Bronchial epithelial cell (primary cell): ENCODE measurements around the gene EEF1A2. TPM values are rescaled to one million over a fixed set of nuclear protein-coding genes. Genes with fewer than 3 reads are reported as not detected.

ENCODE experiments used
- DNase-seq: peaks from one replicate; pipeline ENCODE4 v3.0.0-alpha.2; 2010; ENCODE audit warnings: low read depth
- FAIRE-seq: peaks from 2 replicates; lab custom pipeline; 2011; peaks lifted over from hg19 to GRCh38; lab: Jason Lieb, UNC
- H3K27me3 ChIP-seq: 2 replicates; pipeline ENCODE4 v1.5.1; 2011; ENCODE audit warnings: low read length; ENCODE audit not compliant: control insufficient read depth, insufficient read depth
- H3K36me3 ChIP-seq: 2 replicates; pipeline ENCODE4 v1.5.1; 2011; ENCODE audit warnings: low read length; ENCODE audit not compliant: control insufficient read depth, insufficient read depth
- H3K4me3 ChIP-seq: 2 replicates; pipeline ENCODE4 v1.5.1; 2011; ENCODE audit warnings: mild to moderate bottlenecking, low read depth, low read length, control low read depth
- total RNA-seq: library from RNA; depleted of rRNA; stranded (reverse); fragments of >200 nt; gene quantifications from 2 replicates; pipeline ENCODE4 v1.2.1, GENCODE V29; 2014
- TF ChIP-seq, protein P1 (sequence below): IDR thresholded peaks from 2 replicates; pipeline ENCODE4 v1.5.1; 2011; ENCODE audit warnings: mild to moderate bottlenecking, moderate library complexity, low read length, control low read depth, inconsistent platforms; ENCODE audit not compliant: insufficient read depth, severe bottlenecking

EEF1A2 gene
- total RNA-seq, 1 donor from 2014 or later = 1.1 TPM

DNA sequence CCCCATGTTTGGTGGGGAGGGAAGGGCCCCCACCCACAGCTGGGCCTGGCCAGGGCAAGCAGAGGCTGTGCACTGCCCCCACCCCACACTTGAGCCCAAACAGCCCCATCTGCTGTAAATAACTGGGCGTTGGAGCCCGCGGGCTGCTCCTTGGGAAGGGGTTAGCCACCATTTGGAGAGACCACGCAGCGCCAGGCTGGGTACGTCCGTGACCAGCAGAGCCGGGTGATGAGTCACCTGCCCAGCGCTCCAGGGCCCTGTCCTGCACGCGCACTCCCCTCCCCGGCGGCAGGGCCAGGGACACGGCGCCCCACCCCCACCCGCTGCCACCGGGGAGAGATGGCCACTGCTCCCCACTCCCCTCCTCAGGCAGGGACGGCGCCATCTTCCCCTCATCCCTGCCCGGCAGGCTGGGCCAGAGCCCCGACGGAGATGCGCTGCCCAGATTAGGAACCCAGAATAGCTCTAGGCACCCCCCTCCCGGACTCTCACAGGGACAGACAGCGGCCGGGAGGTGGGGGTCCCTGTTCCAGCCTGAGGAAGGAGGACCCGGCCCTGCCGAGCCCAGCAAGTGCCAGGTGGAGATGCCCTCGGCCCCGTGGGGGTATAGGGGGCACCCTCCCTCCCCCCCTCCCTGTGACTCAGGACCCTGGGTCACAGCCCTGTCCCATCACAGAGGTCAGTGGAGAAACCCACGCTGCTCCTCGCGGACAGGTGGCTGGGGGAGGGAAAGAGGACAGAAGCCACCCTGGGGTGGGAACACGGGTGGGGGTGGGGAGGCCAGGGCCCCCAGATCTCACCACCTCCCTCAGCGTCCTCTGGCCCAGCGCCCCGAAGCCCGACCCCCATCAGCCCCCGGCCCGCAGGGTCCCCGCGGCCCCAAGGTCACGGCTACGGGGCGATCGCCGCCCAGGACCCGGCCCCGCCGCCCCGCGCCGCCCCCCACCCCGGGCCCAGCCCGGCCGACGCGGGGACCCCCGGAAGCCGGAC, 642 bp downstream of the EEF1A2 start:
- peak; percentile 22 for DNase-seq
- FAIRE-seq = no peak
- TF ChIP-seq, protein P1, sequence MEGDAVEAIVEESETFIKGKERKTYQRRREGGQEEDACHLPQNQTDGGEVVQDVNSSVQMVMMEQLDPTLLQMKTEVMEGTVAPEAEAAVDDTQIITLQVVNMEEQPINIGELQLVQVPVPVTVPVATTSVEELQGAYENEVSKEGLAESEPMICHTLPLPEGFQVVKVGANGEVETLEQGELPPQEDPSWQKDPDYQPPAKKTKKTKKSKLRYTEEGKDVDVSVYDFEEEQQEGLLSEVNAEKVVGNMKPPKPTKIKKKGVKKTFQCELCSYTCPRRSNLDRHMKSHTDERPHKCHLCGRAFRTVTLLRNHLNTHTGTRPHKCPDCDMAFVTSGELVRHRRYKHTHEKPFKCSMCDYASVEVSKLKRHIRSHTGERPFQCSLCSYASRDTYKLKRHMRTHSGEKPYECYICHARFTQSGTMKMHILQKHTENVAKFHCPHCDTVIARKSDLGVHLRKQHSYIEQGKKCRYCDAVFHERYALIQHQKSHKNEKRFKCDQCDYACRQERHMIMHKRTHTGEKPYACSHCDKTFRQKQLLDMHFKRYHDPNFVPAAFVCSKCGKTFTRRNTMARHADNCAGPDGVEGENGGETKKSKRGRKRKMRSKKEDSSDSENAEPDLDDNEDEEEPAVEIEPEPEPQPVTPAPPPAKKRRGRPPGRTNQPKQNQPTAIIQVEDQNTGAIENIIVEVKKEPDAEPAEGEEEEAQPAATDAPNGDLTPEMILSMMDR = no peak
- Histone ChIP-seq H3K36me3 (no peaks in the 10 kb centered on the region), H3K27me3 (peaks cover 15% of the 10 kb centered on the region), H3K4me3 (no peak overlapping the region)

DNA sequence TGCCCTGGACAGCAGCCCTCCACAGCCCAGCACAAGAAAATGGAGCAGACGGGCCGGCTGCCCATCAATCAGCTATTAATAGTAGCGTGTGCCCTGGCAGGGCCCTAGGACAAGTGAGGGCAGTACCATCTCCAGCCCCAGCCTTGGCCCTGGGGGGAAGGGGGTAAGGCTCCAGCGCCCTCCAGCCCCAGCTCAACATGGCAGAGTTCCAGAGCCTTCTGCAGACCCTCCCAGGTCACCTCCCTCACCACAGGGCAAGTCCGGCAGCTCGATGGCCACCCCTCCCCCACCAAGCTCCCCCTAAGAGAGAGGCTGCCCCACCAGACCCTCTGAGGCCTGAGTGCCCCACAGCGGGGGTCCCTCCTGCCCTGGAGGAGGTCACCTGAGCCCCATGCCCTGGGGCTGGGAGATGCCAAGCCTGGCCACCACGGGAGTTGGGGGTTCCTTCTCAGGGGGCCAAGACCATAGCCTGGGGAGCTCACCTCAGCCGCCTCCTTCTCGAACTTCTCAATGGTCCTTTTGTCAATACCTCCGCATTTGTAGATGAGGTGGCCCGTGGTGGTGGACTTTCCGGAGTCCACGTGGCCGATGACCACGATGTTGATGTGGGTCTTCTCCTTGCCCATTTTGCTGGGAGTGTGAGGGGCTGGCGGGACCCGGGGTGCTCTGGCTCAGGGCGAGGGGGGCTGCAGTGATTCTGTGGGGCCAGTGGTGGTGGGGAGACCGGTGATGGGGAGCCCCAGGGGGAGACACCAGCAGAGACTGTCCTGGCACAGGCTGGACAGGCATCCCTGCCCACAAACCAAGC, 1.5 kb downstream of the EEF1A2 start:
- DNase-seq = no peak
- Histone ChIP-seq H3K4me3 (no peak overlapping the region), H3K27me3 (peaks cover 10% of the 10 kb centered on the region), H3K36me3 (no peaks in the 10 kb centered on the region)
- no peak for FAIRE-seq
- TF ChIP-seq, protein P1 = no peak

DNA sequence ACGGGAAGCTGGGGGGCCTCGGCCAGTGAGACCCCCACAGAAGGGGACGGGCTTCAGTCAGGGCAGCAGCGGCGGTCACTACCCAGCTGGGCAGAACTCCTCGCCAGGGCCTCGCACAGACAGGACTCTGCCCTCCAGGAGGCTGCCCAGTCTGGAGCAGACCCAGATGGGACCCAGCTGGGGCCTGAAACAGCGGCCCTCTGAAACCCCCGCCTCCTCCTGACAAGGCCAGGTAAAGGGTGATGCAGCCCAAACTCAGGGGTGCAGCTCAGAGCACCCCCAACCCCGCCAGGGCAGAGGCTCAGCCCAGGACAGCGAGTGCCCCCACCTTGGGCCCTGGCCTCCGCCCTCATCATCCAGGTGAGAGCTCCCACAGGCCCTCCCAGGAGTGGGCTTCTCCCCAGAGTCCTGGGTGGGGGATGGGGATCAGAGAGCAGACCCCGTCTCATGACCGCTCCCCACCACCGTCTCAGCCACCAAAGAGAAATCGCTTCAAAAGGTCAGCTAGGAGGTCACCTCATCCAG, 2.2 kb downstream of the EEF1A2 start:
- Histone ChIP-seq H3K27me3 (peaks cover 9% of the 10 kb centered on the region), H3K4me3 (no peak overlapping the region), H3K36me3 (no peaks in the 10 kb centered on the region)
- FAIRE-seq (no peak), DNase-seq (no peak)
- TF ChIP-seq, protein P1 = no peak

- Histone ChIP-seq H3K36me3 (no peaks in the 10 kb centered on the region), H3K4me3 (no peak overlapping the region), H3K27me3 (peaks cover 9% of the 10 kb centered on the region)
- FAIRE-seq (no peak), DNase-seq (peak; percentile 22)
- TF ChIP-seq, protein P1 = peak; percentile 96
Observed at GRCh38 chr20:63495741-63496595, 2.9 kb downstream of the EEF1A2 start.

DNA sequence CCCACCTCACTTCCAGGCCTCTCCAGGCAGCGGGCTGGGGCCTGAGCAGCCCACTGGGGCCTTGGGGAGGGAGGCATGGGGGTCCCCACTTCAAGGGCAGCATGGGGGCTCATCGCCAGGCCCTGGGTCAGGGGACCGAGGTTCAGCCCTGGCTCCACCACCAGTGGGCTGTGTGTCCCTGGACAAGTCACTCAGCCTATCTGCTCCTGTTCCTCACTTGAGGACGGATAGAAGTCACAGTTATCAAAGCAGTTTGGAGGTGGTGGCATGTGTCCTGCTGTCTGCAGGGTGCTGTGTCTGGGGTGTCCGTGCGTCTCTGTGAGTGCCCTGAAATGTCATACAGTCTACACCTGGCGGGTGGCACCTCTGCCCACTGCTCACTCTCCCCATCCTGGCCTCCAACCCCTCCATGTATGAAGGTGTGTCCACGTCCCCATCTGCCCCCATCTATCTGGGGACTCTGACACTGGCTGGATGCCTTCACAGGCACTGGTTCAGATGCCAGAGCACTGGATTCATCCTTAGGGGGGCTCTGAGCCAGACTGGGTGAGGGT, 3.6 kb downstream of the EEF1A2 start:
- H3K36me3 ChIP-seq = no peaks in the 10 kb centered on the region
- DNase-seq (no peak), FAIRE-seq (no peak)
- H3K4me3 ChIP-seq = no peak overlapping the region
- H3K27me3 ChIP-seq = peaks cover 9% of the 10 kb centered on the region
- TF ChIP-seq, protein P1 = no peak
